Dedifferentiated amniotic fluid mesenchymal stem cell (primary cell): ENCODE measurements around the gene NMU.
"Not testable (repeated sequence)": the region's sequence is repeated elsewhere in the genome, so short reads cannot be mapped to it uniquely, and the experiment has no call there.

Experiments
- DNase-seq: peaks from one replicate; pipeline ENCODE4 v3.0.0-alpha.2; 2016; ENCODE audit errors: extremely low spot score

NMU gene

DNA sequence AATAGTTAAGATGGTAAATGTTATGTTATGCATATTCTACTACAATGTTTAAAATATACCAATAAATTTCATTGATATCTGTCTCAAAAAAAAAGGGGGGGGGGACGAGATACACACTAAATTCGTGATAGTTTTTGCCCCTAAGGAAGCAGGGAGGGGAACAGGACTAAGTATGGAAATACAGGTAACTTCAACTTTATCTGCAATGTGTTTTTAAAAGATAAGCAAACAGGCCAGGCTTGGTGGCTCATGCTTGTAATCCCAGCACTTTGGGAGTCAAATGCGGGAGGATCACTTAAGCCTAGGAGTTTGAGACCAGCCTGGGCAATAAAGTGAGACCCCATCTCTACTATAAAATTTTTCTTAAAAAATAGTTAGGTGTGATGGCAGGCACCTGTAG, 76.0 kb downstream of the NMU start:
- no peak for DNase-seq

DNA sequence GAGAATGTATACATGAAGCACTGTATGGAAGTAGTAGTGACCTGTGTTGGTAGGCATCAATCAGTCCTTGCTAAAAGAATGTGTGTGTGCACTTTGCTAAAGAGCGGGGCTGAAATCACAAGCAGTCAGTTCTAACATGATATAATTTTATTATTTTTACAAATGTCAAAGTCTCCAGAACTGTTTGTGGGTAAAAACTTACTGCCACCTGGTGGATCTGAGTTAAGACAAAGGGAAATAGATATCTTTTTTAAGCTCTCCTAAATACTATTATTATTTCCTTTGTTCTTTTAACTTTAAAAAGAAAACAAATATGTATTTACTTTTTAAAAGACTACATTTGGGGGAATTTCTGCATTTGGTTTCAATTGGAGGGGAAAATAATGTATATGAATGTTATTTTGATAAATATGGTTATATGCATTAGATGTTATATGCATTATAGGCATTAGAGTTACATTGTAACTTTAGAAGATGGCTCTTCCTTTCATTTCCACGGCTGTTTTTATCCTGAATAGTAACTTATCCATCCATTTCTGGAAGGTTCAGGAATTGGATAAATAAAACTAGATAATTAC, 81.6 kb downstream of the NMU start:
- DNase-seq, result peak; percentile 49

DNA sequence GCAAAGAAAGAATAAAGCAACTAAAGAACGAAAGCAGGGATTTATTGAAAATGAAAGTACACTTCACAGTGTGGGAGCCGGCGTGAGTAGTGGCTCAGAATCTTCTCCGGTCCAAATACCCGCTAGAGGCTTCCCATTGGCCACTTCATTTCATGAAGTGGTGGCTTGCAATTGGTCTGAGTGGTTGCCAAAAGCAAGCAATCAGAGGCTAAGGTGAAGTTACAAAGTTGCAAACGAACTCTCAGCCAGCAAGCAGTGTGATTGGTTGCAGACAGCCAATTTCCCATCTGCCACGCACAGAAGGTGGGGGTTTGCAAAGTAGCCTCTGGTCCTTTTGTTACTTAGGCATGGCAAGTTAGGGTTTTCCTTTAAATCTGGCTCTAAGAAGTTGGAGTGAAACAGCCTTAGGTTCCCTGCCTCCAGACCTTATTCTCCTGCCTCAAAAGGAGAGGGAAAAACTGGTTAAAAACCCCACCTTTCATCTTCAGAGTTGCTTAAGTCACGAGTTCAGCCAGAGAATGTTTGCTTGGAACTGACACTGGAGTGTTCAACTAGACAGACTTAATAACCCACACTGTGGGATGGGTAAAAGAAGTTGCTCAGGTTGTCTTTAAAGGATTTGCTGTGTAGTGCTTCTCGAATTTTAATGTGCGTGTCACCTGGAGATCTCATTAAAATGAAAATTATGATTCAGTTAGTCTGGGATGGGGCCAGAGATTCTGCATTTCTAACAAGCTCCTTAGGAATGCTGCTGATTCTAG, 82.5 kb downstream of the NMU start:
- no peak for DNase-seq

DNA sequence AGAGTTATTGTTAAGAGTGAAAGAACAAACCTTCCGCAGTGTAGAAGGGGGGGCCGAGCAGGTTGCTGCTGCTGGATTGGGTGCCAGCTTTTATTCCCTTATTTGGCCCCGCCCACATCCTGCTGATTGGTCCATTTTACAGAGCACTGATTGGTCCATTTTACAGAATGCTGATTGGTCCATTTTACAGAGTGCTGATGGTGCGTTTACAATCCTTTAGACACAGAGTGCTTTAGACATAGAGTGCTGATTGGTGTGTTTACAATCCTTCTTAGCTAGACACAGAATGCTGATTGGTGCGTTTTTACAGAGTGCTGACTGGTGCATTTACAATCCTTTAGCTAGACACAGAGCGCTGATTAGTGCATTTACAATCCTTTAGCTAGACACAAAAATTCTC, 84.1 kb downstream of the NMU start:
- not testable (repeated sequence) for DNase-seq

DNA sequence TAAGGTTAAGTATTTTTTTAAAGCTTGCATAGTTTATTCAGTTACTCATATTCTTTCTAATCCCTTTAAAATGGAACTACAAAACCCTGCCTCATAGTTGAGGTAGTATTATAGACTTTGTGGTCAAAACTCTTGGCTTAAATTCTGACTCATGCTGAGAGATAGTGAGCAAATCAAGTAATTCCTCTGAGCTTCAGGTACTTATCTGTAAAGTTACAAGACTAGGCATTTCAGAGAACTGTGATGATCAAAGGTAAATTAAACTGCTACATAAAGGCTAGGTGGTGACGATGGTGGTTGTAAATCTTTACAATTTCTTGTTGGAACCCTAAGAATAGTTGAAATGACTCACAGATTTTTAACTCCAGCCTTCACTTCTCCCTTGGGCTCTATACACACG, 86.2 kb downstream of the NMU start:
- DNase-seq, result peak; percentile 36

DNA sequence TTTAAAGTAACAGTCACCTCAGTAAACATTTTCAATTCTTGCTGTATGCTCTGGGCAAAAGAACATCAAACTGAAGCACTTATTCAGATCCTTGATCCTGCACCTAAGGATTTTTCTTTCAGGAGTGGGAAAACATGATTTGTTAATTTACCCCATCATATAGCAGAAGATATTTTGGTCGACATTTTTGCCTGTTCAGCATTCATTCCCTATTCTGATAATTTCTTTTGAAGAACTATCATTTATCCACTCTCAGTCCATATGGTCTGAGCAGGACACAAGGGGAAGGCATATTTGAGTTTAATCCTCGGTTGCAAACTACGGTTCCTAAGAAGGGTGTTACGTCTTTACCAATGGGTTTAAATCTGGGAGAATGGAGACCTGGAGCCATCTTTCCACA, 88.2 kb downstream of the NMU start:
- no peak for DNase-seq

DNA sequence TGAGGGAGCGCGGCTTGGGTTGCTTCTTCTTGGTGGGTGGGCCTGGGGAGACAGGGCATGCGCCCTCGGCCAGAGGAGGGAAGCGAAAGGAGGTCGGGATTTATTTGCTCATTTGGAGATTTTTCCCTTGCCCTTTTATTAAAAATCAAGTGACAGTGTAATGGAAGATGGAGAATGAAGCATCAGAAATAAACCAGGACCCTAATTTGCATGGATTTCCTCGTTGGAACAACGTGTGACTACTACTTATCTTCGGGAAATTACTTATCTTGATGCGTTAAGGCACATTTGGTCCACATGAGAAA, 88.7 kb downstream of the NMU start:
- no peak for DNase-seq

DNA sequence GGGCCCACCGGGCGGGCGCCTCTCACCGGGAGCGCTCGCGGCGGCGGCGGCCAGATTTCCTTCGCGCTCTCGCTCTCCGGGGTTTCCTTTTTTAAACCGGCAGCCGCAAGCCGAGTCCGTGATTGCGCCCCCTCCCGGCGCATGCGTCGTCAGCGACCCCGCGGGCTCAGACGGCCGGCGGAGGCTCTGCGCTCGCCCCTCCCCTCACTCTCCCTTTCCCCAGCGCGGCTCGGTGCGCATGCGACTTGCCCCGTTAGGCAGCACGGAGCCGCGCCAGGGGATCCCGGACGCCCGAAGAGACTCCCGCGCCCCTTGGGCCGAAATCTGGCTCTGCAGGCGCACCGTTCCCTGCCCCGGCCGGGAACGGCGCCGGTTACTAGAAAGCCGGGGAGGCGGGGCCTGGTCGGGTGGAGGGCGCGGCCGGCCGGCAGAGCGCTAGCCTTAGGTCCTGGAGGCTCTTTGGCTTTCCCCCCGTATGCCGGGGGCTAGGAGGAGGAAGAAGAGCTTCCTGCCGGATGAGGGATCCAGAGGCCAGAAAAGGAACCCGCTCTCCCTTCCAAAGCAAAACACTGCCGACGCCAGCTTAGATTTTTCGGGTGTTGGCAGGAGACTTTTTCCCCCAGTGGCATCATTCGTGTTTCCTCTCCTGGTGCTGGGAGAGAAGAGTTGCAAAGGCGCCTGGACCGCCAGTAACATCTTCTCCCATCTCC, 89.2 kb downstream of the NMU start, which contains the start of gene CLOCK:
TSS of gene CLOCK (minus strand) at position 154 of the 710 bp plus-strand sequence. CDS start 64,124 bp downstream, outside the sequence.
- DNase-seq, result peak; percentile 83

DNA sequence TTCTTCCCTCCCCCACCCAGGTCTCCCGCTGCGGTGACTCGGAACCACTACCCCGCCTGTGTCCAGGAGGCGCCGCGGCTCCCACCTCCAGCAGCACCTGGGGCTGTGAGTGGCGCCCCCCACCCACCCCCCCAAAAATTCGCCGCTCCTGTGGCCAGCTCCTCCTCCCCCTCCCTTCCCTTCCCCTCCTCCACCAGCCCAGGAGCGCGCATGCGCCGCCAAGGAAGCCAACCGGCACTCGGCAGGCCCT, 89.7 kb downstream of the NMU start:
- DNase-seq, result no peak

DNA sequence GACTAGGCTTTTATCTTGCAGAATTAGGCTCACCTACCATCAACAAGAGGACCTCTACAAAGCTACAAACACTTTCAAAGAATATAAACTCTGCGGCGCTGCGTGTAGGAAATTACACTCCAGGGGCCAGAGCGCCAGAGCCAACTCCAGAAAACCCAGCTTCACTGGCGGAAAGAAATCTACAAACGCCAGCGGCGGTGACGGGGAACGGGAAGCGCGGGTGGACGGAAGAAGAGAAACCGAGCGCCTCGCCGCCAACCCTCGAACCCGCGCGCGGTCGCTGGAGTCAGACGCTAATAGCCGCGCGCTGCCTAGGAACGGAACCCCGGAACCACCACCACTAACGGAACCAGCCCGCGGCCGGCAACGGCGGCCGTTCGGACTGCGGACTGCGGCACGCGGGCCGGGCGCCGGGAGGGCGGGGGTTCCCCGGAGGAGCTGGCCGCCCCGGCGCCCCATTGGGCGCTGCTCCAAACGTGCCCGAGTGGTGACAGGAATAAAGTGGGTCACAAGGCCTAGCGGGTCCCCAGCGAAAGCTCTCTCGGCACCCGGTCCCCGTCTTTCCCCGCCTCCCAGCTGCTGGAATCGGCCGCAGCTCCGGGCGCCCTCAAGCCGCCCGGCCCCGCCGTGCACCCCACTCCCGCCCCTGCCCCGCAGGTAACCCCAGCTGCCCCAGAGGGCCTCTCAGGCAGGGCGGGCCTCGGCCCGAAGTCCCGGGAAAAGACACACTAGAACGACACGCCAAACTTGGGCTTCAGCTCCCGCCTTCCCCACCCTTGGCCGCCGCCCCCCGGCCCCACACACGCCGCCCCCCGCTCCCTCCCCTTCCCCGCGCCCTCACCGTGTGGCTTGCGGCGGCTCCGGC, 90.2 kb downstream of the NMU start:
- DNase-seq, result peak; percentile 76
